Activated naive CD8-positive, alpha-beta T cell treated with anti-CD3 and anti-CD28 coated beads, Interleukin-2, amount 50 U/mL, for 16 hours (primary cell): Measurements from ENCODE around the gene PLK5.

ENCODE experiments used
- DNase-seq: peaks from one replicate; pipeline ENCODE4 v3.0.0-alpha.2; 2020; ENCODE audit warnings: low read depth, low spot score

PLK5 gene

DNA sequence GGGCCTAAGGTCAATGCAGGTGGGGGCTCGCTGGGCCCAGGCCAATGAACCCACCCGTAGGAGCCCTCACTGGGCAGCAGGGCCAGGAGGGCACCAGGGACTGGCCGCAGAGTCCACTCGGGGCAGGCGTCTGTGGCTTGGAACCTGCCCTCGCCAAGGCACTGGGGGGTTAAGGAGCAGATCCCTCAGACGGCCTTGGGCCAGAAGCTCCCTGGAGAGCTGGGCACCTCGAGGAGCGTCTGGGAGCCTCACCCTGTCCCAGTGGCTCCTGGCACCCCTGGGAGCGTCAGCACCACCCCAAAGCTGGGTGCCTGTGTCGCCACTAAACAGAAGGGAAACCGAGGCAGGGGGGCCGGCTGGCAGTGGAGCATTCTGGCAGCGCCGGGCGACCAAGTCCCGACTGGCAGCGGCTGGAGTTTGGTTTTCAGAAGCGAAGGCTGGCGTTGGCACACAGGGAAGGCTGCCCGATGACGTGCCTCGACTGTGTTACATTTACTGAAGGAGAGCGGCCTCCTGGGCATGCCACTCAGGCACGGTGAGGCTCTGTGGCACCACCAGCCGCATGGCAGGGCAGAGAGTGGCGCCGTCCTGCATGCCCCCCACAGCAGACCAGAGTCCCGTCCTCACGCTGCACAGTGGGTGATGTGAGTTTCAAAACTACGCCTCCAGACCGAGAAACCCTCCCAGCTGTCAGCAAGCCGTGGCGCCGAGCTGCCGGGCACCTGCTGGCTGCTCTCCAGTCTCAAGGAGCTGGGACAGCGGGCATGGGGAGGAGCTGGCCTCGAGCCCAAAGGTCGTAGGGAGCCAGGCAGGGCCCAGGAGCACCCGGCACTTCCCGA lies 53.4 kb downstream of the PLK5 start:
- no peak for DNase-seq

DNA sequence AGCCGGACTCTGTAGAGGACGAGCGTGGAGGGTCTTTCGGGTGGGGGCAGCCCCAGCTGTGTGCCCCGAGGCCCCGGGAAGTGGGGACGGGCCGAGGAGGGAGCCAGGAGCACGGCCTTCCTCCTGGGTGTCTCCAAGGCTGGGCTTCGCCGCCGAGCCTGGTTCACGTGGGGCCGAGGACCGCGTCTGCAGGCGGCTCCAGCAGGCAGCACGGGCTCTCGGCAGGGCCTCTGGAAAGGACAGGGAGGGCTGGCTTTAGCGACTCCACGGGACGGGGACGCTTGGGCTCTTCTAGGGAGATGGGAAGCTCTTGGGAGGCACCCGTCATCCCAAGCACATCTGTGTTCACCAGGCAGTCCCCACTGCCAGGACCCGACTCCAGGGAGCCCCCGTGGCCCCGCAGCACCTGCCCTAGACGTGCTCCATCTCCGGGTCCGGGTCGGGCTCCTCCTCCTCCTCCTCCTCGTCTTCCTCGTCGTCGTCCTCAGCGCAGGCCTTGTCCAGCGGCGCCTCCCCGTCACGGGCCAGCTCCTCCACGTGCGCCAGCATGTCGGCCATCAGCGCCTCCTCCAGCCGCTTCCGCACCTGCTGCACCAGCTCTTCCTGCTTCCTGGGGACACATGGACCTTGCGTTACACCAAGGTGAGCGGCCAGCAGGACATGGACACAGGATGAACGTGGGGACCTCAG lies 54.2 kb downstream of the PLK5 start:
- DNase-seq = no peak

GRCh38 chr19:1579222-1579621 lies 55.3 kb downstream of the PLK5 start:
- DNase-seq = no peak

DNA sequence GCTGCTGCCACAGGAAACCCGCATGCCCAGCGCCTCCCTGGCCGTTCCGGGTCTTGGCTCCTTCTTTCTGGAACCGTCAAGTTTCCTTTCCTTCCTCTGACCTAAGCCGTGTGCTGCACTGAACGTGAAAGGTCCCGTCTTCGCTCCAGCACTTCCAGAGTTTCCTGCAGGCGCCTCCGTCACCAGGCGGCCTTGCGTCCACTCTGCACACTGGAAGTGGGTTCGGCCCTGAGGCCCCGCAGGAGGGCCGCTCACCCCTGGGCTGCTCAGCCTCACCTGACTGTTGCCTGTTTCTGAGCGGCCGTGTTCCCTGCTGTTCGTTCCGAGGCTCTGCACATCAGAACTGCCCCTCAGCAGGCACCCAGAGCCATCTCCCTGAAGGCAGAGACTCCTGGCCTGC lies 56.5 kb downstream of the PLK5 start:
- DNase-seq = no peak

DNA sequence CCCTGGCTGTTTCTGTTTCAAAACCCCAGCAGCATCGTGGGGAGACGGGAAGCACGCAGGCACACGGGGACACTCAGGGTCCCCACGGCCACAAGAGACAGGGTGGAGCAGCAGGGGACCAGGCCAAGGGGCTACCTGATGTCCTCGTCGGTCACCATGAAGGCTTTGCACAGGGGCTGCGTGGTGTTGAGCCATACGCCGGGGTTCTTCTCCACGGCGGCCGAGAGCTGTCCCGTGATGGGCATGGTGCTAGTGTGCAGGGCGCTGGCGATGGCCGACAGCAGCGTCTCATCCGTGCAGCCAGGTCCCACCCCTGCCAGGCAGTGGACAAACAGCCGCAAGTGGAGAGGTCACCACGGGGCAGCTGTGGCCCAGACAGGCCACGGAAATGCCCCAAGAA lies 57.1 kb downstream of the PLK5 start:
- DNase-seq = no peak

- DNase-seq = no peak
These were observed 58.3 kb downstream of the PLK5 start for GRCh38 chr19:1582201-1582600.

GRCh38 chr19:1584500-1585242 lies 60.8 kb downstream of the PLK5 start:
- DNase-seq = no peak

DNA sequence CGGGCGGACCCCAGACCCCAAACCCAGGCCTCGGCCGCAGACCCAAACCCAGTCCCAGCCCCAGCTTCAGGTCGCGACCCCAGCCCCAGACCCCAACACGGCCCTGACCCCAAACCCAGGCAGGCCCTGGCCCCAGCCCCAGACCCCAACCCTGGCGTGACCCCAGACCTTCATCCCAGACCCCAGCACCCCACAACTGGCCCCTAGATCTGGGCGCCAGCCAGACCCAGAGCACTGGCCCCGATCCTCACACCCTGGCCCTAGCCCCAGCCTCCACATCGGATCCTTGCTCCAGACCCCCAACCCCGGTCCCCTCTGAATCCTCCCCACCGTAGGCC lies 61.3 kb downstream of the PLK5 start:
- DNase-seq = no peak
